ENCODE data around the gene FGF22. TPM values are rescaled to one million over a fixed set of nuclear protein-coding genes. Genes with fewer than 3 reads are reported as not detected.

The FGF22 gene
- polyA plus RNA-seq, 2 of the 4 experiments (the other 2 are of a cell fraction) = 0.13 to 1.0 TPM

- POLR2A ChIA-PET = interaction anchor here (0.6 to 1.4 kb wide), 5 partner anchors 15 to 88 kb away, joined by 3 to 8 read pairs (median 4); partner anchors contain the start of genes FSTL3 and MISP
- peak overlapping the region; percentile 98 for H3K4me2 ChIP-seq
- 0% methylated on average over 3 of the region's 81 CpGs for WGBS (ENCODE audit: missing lambda C conversion rate)
- peaks cover 24% of the 10 kb centered on the region; the same call in 2 of the 3 replicates for H3K4me1 ChIP-seq
- peak overlapping the region; percentile 100 for H3K4me3 ChIP-seq
- TF ChIP-seq USF2 (IDR thresholded peaks at IDR 0.05) (no peak), EHF (CRISPR knock-in tag; IDR thresholded peaks at IDR 0.05) (no peak), RNF2 (IDR thresholded peaks at IDR 0.05; ENCODE audit: borderline replicate concordance, low read depth) (no peak), PHF8 (IDR thresholded peaks at IDR 0.05; ENCODE audit: borderline replicate concordance, low read depth) (peak; percentile 44; the same call in 1 of the 2 replicates), MAX (IDR thresholded peaks at IDR 0.05) (peak; percentile 31; the same call in 1 of the 2 replicates)
- CTCF ChIA-PET = interaction anchor here (0.6 to 1.9 kb wide), 4 partner anchors 72 to 261 kb away, joined by 5 to 11 read pairs (median 7); no protein-coding TSS in a partner anchor
- H3K27ac ChIP-seq = peak overlapping the region; percentile 99 to 100
- FAIRE-seq = no peak
- no peaks in the 10 kb centered on the region for H3K9me3 ChIP-seq
- peak in 1 of 2 experiments; percentile 46 for DNase-seq (ENCODE audit: low read depth in 1 of 2, low spot score in 1 of 2)
- peak in 1 of 2 experiments; percentile 13; a peak in 2 of 6 replicates for ATAC-seq
Observed at GRCh38 chr19:662207-662961, 22.7 kb downstream of the FGF22 start.

GRCh38 chr19:662962-663681, 23.4 kb downstream of the FGF22 start, which contains the start of gene RNF126:
RNF126 (minus strand) TSS chr19:663214; CDS start chr19:663121, 93 bp downstream.
- ChIA-PET POLR2A (interaction anchor here (0.6 to 1.4 kb wide), 8 partner anchors 14 to 107 kb away, joined by 3 to 8 read pairs (median 4); partner anchors contain the start of genes BSG, FSTL3 and MISP), CTCF (interaction anchor here (0.6 to 1.9 kb wide), 7 partner anchors 55 to 260 kb away, joined by 3 to 11 read pairs (median 5); no protein-coding TSS in a partner anchor)
- WGBS (ENCODE audit: missing lambda C conversion rate) = 0% methylated on average over 10 of the region's 97 CpGs
- H3K4me2 ChIP-seq = peak within 1 kb of the TSS; percentile 98
- ATAC-seq (peak; percentile 75), DNase-seq (ENCODE audit: low read depth in 1 of 2, low spot score in 1 of 2) (peak; percentile 72 to 87), FAIRE-seq (no peak)
- H3K4me1 ChIP-seq = peaks cover 24% of the 10 kb centered on the region; the same call in 2 of the 3 replicates
- H3K9me3 ChIP-seq = no peaks in the 10 kb centered on the region
- peak within 1 kb of the TSS; percentile 100 for H3K4me3 ChIP-seq
- H3K27ac ChIP-seq = peak within 1 kb of the TSS; percentile 99 to 100
- TF ChIP-seq CTCF (IDR thresholded peaks at IDR 0.05) = no peak
- no peak for TF ChIP-seq HEYL (CRISPR knock-in tag; IDR thresholded peaks at IDR 0.05)
- TF ChIP-seq SMC3 (IDR thresholded peaks at IDR 0.05) = no peak
- TF ChIP-seq EHMT2 (IDR thresholded peaks at IDR 0.05; ENCODE audit: low read depth) = no peak
- no peak for TF ChIP-seq ELK1 (IDR thresholded peaks at IDR 0.05; ENCODE audit: low read depth, low read length)
- no peak for TF ChIP-seq RARB (CRISPR knock-in tag; IDR thresholded peaks at IDR 0.05)
- TF ChIP-seq E2F6 (IDR thresholded peaks at IDR 0.05; ENCODE audit: borderline replicate concordance, low read depth) = peak; percentile 34; the same call in 1 of the 2 replicates
- peak; percentile 36; the same call in 1 of the 2 replicates for TF ChIP-seq BHLHE40 (IDR thresholded peaks at IDR 0.05; ENCODE audit: low read depth, low read length)
- TF ChIP-seq SREBF2 (IDR thresholded peaks at IDR 0.05) = no peak
- TF ChIP-seq REST (IDR thresholded peaks at IDR 0.05) = no peak
- no peak for TF ChIP-seq JUNB (IDR thresholded peaks at IDR 0.05)
- TF ChIP-seq CBX8 (IDR thresholded peaks at IDR 0.05) = no peak
- TF ChIP-seq NFE2L2 (conservative IDR thresholded peaks at IDR 0.05; ENCODE audit: low read length) = no peak
- TF ChIP-seq ZFP36 (IDR thresholded peaks at IDR 0.05; ENCODE audit: borderline replicate concordance, partially characterized antibody) = no peak
- TF ChIP-seq ZNF302 (CRISPR knock-in tag; IDR thresholded peaks at IDR 0.05) = no peak
- TF ChIP-seq USF2 (IDR thresholded peaks at IDR 0.05) = no peak
- no peak for TF ChIP-seq FOSB (CRISPR knock-in tag; IDR thresholded peaks at IDR 0.05)
- no peak for TF ChIP-seq NPAS2 (CRISPR knock-in tag; IDR thresholded peaks at IDR 0.05; ENCODE audit: borderline replicate concordance)
- TF ChIP-seq RNF2 (IDR thresholded peaks at IDR 0.05; ENCODE audit: borderline replicate concordance, low read depth) = no peak
- TF ChIP-seq POLR2A (IDR thresholded peaks at IDR 0.05; ENCODE audit: low read length) = peak; percentile 45
- TF ChIP-seq GATA3 (IDR thresholded peaks at IDR 0.05; ENCODE audit: borderline replicate concordance) = no peak
